Activated CD8-positive, alpha-beta memory T cell treated with anti-CD3 and anti-CD28 coated beads for 24 hours (primary cell): ENCODE data around the gene DDR2.

Source experiments
- DNase-seq: peaks from one replicate; pipeline ENCODE4 v3.0.0-alpha.2; 2020

DDR2 gene

DNA sequence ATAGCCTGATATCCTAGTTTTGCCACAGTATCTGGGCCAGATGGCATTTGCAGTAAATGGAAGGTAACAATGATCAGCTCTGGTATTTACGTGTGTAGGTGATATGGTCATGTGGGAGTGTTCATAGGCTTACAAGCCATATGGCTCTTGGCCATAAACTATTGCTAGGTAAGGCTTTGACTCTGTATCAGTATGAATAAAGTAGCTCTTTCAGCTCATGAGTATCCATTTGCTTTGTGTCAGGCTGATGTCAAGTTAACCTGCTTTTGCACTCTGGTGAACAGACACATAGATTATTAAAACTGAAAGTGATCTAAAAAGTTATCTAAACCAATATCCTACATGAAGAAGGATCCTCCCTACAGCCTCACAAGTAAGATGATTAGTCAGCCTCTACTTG is 69.0 kb downstream of the DDR2 start:
- no peak for DNase-seq

DNA sequence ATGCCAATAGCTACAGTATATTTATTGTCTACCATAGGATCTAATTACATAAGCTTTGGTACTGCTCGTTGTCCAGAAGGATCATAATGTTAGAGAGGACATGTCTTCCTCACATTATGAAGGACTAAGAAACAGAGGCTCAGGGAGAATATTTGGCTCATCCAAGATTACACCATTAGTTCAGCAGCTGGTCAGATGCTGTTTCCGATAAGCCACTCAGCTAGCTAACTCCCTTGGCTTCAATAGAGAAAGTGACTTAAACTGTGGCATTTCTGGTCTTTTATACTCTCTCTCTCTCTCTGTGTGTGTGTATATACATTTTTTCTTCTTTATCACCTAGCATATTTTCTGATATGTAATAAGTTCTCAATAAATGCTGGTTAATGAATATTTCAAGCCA is 70.4 kb downstream of the DDR2 start:
- no peak for DNase-seq

DNA sequence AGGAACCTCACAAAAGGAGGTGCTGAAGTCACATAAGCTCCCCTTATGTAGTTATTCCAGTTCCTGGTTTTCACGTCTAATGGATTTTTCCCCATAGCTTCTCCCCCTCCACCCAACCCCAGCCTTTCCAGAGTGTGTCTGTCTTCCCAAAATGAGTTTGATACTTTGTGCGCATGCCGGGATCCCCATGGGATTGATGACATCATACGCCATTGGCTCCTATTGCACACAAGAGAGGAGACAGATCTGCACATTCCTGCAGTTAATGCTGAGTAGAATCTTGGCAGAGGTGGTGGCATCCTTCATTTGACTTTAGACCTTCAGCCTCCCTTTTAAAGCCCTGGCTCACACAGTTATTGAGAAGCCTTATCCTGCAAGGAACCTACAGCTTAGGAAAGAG is 71.4 kb downstream of the DDR2 start:
- no peak for DNase-seq

DNA sequence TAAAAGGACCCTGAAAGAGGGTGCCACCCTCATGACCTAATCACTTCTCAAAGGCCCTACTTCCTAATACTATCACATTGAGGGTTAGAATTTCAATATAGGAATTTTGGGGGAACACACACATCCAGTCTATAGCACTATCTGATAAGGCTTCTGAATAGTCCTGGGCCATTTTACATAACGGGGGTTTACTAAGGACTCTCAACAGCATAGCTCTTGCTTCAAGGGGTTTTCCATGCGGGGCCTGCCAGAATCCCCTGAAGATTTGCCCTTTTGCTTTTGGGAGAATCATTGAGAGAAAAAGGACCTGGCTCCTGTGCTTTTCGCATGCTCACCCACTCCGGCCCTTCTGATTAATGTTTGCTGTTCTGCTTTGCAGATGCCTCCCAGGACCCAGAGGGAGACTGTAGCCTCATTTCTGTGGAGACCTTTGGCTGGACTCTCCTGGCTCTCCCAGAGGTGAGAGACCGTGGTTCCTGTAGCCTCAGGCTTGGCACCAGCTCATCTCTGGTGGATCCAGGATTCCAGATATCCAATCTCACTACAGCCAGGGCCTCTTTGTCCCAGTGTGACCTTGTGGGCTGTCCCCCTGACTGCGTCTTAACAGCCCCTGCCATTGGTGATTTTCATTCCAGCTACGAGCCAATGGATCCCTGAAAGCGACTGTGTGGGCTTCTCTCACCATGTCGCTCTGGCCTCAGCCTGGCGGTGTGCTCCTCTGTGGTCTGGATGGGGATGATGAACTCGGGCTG is 72.6 kb downstream of the DDR2 start:
- no peak for DNase-seq

DNA sequence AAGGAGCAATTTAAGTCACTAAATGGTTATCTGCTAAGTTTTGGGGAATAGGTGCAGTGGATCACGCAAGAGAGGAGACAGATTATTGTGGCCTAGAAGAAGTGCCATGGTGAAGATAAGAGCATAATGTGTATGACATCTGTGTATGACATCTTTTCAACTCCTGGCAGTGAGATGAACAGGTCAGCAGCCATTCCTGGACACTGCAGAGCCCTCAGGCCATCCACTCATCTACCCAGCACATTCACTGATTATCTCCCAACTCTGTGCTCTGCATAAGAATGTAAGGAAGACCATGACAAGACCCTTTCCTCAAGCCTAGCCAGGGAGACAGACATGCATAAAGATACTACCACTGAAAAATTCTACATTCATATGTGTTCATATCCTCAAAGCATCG is 73.7 kb downstream of the DDR2 start:
- DNase-seq, result no peak

GRCh38 chr1:162706606-162707005 is 74.3 kb downstream of the DDR2 start:
- no peak for DNase-seq

DNA sequence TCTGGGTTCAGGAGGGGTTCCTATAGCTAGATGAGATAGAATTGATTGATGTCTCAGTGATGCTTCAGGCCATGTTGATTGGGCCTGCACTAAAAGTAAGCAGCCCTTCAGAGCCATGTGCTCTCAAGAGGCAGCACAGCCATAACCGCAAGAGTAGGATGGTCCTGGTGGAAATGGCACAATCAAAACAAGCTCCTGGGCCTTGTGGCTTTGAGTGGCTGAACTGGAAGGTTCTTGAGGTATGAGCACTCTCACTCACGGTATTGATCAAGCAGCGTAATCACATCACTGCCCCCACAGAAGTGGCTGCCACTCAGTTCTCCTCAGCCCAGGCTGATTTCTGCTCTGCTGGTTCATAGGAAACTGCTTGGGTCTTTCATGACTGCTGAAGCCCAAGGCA is 76.0 kb downstream of the DDR2 start:
- no peak for DNase-seq

- DNase-seq, result no peak
These were observed 77.0 kb downstream of the DDR2 start for GRCh38 chr1:162709132-162709860.

- no peak for DNase-seq
These were observed 77.6 kb downstream of the DDR2 start for GRCh38 chr1:162709870-162710269.

- no peak for DNase-seq
These were observed 78.1 kb downstream of the DDR2 start for GRCh38 chr1:162710345-162710744.

- no peak for DNase-seq
These were observed 78.7 kb downstream of the DDR2 start for GRCh38 chr1:162710780-162711465.

DNA sequence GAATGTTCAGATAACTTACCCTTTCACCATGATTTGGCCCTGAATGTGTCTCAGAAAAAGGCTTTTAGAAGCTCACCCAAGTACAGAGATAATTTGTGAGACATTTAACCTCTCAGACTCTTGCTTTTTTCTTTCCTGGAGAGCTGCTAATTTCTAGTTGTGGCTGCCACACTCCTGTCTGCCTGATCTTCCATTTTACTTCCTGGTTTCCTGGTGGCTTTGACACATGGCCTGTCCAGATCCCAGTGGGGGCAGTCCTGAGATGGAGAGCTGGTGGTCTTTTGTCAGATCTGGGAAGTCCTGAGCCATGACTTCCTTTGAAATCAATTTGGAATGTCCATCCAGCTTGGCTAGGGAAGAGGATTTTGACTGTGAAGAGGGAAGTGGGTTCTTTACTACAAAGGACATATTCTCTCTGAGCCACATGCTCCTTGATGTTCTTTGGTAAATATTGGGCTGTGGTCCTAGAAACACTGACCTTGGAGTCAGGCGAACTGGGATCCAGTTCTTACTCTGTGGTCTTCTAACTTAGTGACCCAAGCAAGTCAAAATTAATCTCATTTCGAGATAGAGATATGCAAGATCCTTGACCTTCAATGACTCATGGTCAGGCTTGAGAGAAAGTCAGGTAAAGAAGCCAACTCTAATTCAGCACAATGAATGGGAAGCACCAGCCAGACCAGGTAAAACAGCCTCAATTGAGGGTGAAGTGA is 80.2 kb downstream of the DDR2 start:
- no peak for DNase-seq

GRCh38 chr1:162716123-162716522 is 83.9 kb downstream of the DDR2 start:
- DNase-seq, result no peak

- DNase-seq, result no peak
These were observed 84.3 kb downstream of the DDR2 start for GRCh38 chr1:162716552-162716951.

- DNase-seq, result no peak
These were observed 85.4 kb downstream of the DDR2 start for GRCh38 chr1:162717548-162718184.

GRCh38 chr1:162719678-162720077 is 87.4 kb downstream of the DDR2 start:
- DNase-seq, result no peak

DNA sequence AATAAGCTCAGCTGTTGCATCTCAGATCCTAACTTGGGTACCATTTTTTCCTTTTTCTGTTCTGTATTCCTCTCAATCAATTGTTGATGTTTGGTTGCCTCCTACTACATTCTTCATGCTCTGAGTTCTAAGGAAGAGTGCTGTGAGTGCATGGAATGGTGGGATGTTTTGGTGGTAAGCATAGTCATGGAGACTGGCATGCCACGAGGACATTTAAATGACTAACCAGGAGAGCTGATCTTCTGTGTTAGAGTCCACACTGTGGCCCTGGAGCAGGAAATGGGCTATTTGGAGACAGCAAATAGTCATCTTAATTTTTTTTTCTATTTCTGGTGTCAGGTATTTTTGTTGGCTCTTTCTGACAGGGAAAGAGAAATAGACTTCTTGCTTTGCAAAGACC is 88.7 kb downstream of the DDR2 start:
- DNase-seq, result no peak

- DNase-seq, result no peak
These were observed 89.2 kb downstream of the DDR2 start for GRCh38 chr1:162721471-162721870.

DNA sequence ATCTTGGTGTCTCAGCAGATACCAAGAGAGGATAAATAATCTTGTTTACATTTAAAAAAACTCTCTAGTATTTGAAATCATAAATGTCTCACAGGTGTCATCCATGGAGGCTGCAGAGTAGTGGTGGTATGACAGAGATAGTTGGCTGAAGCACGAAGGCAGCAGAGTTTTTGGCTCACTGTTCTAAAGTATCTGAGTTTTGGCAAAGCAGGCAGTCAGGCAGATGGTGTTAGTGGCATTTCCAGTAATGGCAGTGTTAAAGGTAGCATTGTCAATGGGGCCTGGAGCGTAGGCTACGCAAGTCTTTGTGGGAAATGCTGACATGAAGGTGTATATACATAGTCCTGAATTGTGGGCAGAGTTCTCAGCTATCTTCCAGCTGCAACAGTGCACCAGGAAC is 89.8 kb downstream of the DDR2 start:
- DNase-seq, result no peak

DNA sequence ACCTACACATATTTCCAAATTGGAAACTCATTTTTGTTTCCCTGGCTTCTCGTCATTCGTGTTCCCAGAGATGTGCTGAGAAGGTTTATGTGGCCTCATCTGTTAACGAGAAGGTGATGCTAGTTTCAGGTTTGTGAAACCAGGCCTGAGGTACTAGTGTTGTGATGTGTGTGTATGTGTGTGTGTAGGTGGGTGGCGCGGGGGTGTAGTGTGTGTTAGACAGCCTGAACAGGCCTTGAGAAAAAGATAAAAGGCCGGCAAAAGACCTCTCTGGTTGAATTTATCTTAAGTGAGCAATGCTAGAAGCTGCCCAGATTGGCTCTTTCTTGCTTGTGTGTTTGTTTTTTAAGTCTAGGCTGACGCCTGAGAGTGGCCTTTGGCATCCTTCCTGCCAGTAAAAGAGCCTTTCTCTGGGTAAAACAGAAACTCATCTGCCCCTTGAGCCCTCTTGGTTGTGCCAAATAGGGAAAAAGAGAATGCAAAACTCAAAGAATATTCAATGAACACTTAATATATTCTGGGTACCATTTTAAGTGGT is 92.4 kb downstream of the DDR2 start:
- no peak for DNase-seq

- no peak for DNase-seq
These were observed 93.1 kb downstream of the DDR2 start for GRCh38 chr1:162725301-162725837.

DNA sequence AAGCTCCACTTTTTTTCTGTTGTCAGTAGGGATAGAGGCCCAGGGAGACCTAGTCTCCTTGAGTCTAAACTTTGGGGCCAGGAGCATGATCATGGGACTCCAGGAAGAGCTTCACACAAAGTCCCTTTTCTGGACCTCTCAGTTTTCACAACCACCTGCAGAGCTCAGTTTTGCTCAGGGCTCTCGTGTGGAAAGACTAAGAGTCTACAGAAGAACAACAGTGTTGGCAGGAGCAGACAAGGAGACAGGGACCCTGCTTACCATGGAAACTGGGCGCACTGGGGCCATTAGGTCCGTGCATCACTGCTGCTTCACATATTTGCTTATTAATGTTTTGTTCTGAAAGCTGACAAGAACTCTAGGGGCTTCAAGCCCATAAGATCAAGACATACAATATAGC is 94.3 kb downstream of the DDR2 start:
- DNase-seq, result no peak
